Right lobe of liver (tissue), 5 donors: ENCODE measurements around the gene NKAPL. TPM values are rescaled to one million over a fixed set of nuclear protein-coding genes. Genes with fewer than 3 reads are reported as not detected.

ENCODE experiments used
- total RNA-seq, 6 experiments: library from RNA; depleted of rRNA in 2 of 6; stranded (reverse); fragments of >200 nt in 2 of 6; fragmentation: NEBNext Ultra II Directional in 3 of 6; extraction: Animal tissue kit (Norgen Biotek cat#: 25700) in 3 of 6; gene quantifications; one replicate each; pipeline versions ENCODE4 v1.1.0 to v1.2.4, GENCODE V29; 2016 to 2023
- donor health status: DM: no; HTN: no; CAD: no.
- donor health status: DM: no; HTN: no; CAD: no.
- donor health status: DM: no; HTN: yes; CAD: no.
- donor health status: DM: no; HTN: yes; CAD: no.

The NKAPL gene
- total RNA-seq, 6 experiments from 2014 or later: 0.15 to 1.0 (median 0.36) TPM

Other genes with a start within 250 kb of the NKAPL start
- 1 to 10 TPM in 3 of 6 experiments, under 1 TPM in 3; 0.24 to 3.0 (median 0.95) TPM for gene ZNF165, start 178.7 kb upstream of the NKAPL start, total RNA-seq
- gene ZSCAN16, start 134.7 kb upstream of the NKAPL start, total RNA-seq: 1 to 10 TPM; 1.5 to 2.0 (median 1.7) TPM
- gene ZKSCAN8, start 117.4 kb upstream of the NKAPL start, total RNA-seq: 1 to 10 TPM; 5.4 to 7.2 (median 6.8) TPM
- gene ZSCAN9, start 34.0 kb upstream of the NKAPL start, total RNA-seq: 1 to 10 TPM; 2.0 to 3.9 (median 3.3) TPM
- gene ZKSCAN4, start 7.0 kb upstream of the NKAPL start, total RNA-seq: 1 to 10 TPM; 1.1 to 2.6 (median 2.3) TPM
- gene ZSCAN26, start 7.8 kb downstream of the NKAPL start, total RNA-seq: 1 to 10 TPM; 2.7 to 8.1 (median 5.3) TPM
- gene PGBD1, start 22.3 kb downstream of the NKAPL start, total RNA-seq: 1 to 10 TPM; 1.1 to 2.0 (median 1.3) TPM
- gene ZSCAN31, start 76.9 kb downstream of the NKAPL start, total RNA-seq: 1 to 10 TPM; 3.7 to 6.9 (median 4.6) TPM
- gene ZKSCAN3, start 90.7 kb downstream of the NKAPL start, total RNA-seq: 1 to 10 TPM; 1.3 to 3.8 (median 2.5) TPM
- gene ZSCAN12, start 140.4 kb downstream of the NKAPL start, total RNA-seq: 1 to 10 TPM; 1.4 to 1.6 (median 1.5) TPM
- gene ZSCAN23, start 184.2 kb downstream of the NKAPL start, total RNA-seq: under 1 TPM in 5 of 6 experiments, not detected in 1; 0.25 to 0.73 (median 0.43) TPM